Ovary (tissue), 9 donors: ENCODE results near the gene PPP4R1. TPM values are rescaled to one million over a fixed set of nuclear protein-coding genes. Genes with fewer than 3 reads are reported as not detected.

Experiments used
- DNase-seq, 5 donors: peaks; one replicate each; pipeline ENCODE4 v3.0.0-alpha.2; 2019 to 2020
- H3K27ac ChIP-seq, 2 donors: fragments of 200-600 bp; one replicate each; pipeline versions ENCODE4 v1.5.1 to v1.8.0; 2019 to 2022
- H3K27me3 ChIP-seq: fragments of 200-600 bp; one replicate; pipeline ENCODE4 v1.8.0; 2022
- H3K36me3 ChIP-seq: fragments of 200-600 bp; sonication (generic); one replicate; pipeline ENCODE4 v1.5.1; 2019
- H3K4me1 ChIP-seq: one replicate; pipeline ENCODE4 v1.8.1; 2013; ENCODE audit warnings: mild to moderate bottlenecking, moderate library complexity; ENCODE audit not compliant: insufficient read depth
- H3K4me3 ChIP-seq: fragments of 200-600 bp; sonication (generic); one replicate; pipeline ENCODE4 v1.5.1; 2017
- H3K9me3 ChIP-seq, 2 donors: fragments of 200-600 bp in 1 of 2; sonication (generic) in 1 of 2; one replicate each; pipeline versions ENCODE4 v1.5.1 to v1.8.1; 2013 to 2019; ENCODE audit warnings: mild to moderate bottlenecking in 1 of 2, moderate library complexity in 1 of 2
- CTCF ChIP-seq, 3 donors: fragments of 450-650 bp in 2 of 3; fragments of 200-600 bp in 1 of 3; IDR thresholded peaks; one replicate each; pipeline versions ENCODE4 v1.5.1 to v1.8.0; 2016 to 2022; ENCODE audit warnings: antibody characterized with exemption in 3 of 3, mild to moderate bottlenecking in 1 of 3
- EP300 ChIP-seq: sonication (generic); formaldehyde crosslinking; IDR thresholded peaks from one replicate; pipeline ENCODE4 v1.6.1; 2017; ENCODE audit warnings: antibody characterized with exemption
- POLR2A ChIP-seq: fragments of 450-650 bp; IDR thresholded peaks from one replicate; pipeline ENCODE4 v1.6.1; 2017; ENCODE audit warnings: antibody characterized with exemption, mild to moderate bottlenecking, moderate library complexity
- WGBS, 3 donors: extraction: QIAGEN DNeasy Blood & Tissue Kit in 1 of 3; methylation state at CpG; one replicate each; pipeline versions ENCODE4 v1.1.5 to v1.1.7; 2013 to 2017; 5-methylcytosine and 5-hydroxymethylcytosine counted together
- intact Hi-C, 4 donors: fragments of 100-400 bp; cut with DNase I; formaldehyde crosslinking; loops; one replicate each; pipeline versions ENCODE4 v1.11.0 to v1.15.1; 2022 to 2023
- polyA plus RNA-seq, 2 donors: library from polyadenylated mRNA; stranded (reverse); fragments of 200-250 nt in 1 of 2; fragments of 350-450 nt in 1 of 2; fragmentation: Illumina TruSeq in 1 of 2; extraction: RNeasy Lipid Tissue Mini Kit (QIAGEN cat#74804) in 1 of 2; gene quantifications; one replicate each; pipeline ENCODE4 v1.2.3, GENCODE V29; 2013 to 2014
- total RNA-seq, 7 donors: library from RNA; depleted of rRNA in 2 of 7; stranded (reverse); fragments of >200 nt in 2 of 7; fragmentation: NEBNext Ultra II Directional in 3 of 7; extraction: Animal tissue kit (Norgen Biotek cat#: 25700) in 3 of 7; gene quantifications; one replicate each; pipeline versions ENCODE4 v1.1.0 to v1.2.4, GENCODE V29; 2016 to 2023
- donor health status: DM: no; HTN: no; CAD: no; lungs with moderate emphysema.
- donor health status: DM: no; HTN: no; CAD: no.
- donor health status: Bipolar disorder and iron deficiency.
- donor health status: DM: yes; HTN: yes; CAD: no.
- donor health status: DM: no; HTN: no; CAD: no.
- donor health status: DM: yes; HTN: yes; CAD: no.

The PPP4R1 gene
- total and polyA plus RNA-seq, 9 donors = 31.4 to 128 (median 107) TPM

DNA sequence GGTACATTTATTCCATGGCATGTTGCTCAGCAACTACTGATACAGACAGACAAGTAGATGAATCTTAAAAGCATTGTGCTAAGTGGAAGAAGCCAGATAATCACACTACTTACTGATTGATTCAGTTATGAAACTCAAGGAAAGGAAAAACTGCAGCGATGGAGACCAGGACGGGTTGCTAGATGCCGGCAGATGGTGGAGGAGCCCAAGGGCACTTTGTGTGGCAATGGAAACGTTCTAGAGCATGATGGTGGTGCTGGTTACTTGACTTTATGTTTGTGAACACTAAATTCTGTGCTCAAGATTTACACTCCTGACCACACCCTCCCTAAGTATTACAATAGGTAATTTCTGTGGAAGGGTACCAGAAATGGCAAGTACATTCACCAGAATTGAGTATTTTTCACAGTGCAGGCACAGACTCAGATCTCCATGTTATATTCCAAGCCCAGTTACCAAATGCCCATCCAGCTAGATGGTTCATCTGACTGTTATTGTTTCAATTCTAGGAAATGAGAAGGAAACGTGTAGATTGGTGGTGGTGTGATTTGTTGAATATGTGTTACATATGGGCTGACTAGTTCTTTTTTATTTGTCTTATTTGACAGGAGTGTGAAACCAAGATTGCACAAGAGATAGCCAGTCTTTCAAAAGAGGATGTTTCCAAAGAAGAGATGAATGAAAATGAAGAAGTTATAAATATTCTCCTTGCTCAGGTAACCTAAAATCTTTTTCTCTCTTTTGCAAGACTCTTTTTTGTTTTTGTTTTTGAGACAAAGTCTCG, 83.9 kb downstream of the PPP4R1 start:
- intact Hi-C loops = no loop called here
- Histone ChIP-seq H3K4me3 (no peak overlapping the region), H3K36me3 (no peaks in the 10 kb centered on the region), H3K4me1 (peaks cover 2% of the 10 kb centered on the region), H3K27me3 (no peaks in the 10 kb centered on the region), H3K9me3 (no peaks in the 10 kb centered on the region), H3K27ac (no peak overlapping the region)
- TF ChIP-seq POLR2A = no peak
- no peak for TF ChIP-seq EP300
- TF ChIP-seq CTCF (IDR thresholded peaks at IDR 0.05) = no peak
- DNase-seq = no peak
- 93 to 97% (median 95%) methylated on average over 6 of the region's 6 CpGs for WGBS, 3 donors

- intact Hi-C loops = no loop called here
- Histone ChIP-seq H3K9me3 (no peaks in the 10 kb centered on the region), H3K4me3 (no peak overlapping the region), H3K36me3 (no peaks in the 10 kb centered on the region), H3K4me1 (peaks cover 4% of the 10 kb centered on the region), H3K27ac (no peak overlapping the region), H3K27me3 (no peaks in the 10 kb centered on the region)
- TF ChIP-seq EP300 = no peak
- no peak for TF ChIP-seq CTCF (IDR thresholded peaks at IDR 0.05)
- no peak for TF ChIP-seq POLR2A
- no peak for DNase-seq
Measured at GRCh38 chr18:9526458-9526857, 87.9 kb downstream of the PPP4R1 start.

DNA sequence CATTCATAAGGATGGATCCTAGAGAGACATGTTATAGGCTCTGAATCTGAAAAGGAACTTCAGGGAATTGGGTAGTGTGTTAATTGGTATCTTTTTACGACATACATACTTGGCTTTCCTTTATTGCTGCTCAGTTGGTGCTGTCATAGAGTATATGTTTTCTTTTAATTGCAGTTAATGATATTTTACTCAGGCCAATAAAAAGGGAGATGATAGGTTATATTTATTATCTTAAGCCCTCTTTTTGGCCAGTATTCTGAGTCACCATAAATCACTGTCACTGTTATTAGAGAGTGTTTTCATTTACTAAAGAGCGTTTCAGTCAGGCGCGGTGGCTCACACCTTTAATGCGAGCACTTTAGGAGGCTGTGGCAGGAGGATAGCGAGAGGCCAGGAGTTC, 91.4 kb downstream of the PPP4R1 start:
- no peak overlapping the region for H3K27ac ChIP-seq
- H3K36me3 ChIP-seq = no peaks in the 10 kb centered on the region
- H3K27me3 ChIP-seq = no peaks in the 10 kb centered on the region
- TF ChIP-seq POLR2A (no peak), CTCF (IDR thresholded peaks at IDR 0.05) (no peak), EP300 (no peak)
- H3K4me3 ChIP-seq = no peak overlapping the region
- intact Hi-C loops = no loop called here
- H3K9me3 ChIP-seq = no peaks in the 10 kb centered on the region
- 81 to 96% (median 90%) methylated on average over 6 of the region's 6 CpGs for WGBS, 3 donors
- no peak for DNase-seq
- H3K4me1 ChIP-seq = peaks cover 4% of the 10 kb centered on the region

DNA sequence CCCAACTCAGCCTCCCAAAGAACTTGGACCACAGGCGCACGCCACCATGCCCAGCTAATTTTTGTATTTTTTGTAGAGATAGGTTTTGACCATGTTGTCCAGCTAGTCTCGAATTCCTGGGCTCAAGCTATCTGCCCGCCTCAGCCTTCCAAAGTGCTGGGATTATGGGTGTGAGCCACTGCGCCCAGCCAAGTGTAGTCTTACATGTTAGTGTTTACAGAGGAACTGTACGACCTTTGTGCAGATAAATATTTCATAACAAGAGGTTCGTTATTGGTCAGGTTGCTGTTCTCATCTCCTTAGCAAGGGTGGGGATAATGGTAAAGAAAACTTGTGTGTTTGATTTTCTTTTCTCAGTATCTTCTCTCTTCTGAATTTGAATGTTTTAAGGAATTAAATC, 92.6 kb downstream of the PPP4R1 start:
- TF ChIP-seq CTCF (IDR thresholded peaks at IDR 0.05) = no peak
- no peak for TF ChIP-seq POLR2A
- TF ChIP-seq EP300 = no peak
- no peaks in the 10 kb centered on the region for H3K27me3 ChIP-seq
- H3K9me3 ChIP-seq = no peaks in the 10 kb centered on the region
- H3K27ac ChIP-seq = no peak overlapping the region
- 76 to 82% (median 82%) methylated on average over 7 of the region's 7 CpGs for WGBS, 3 donors
- H3K4me3 ChIP-seq = no peak overlapping the region
- peaks cover 4% of the 10 kb centered on the region for H3K4me1 ChIP-seq
- no peaks in the 10 kb centered on the region for H3K36me3 ChIP-seq
- intact Hi-C loops = no loop called here
- no peak for DNase-seq
